ENCODE data around the gene WDR59. TPM values are rescaled to one million over a fixed set of nuclear protein-coding genes. Genes with fewer than 3 reads are reported as not detected.

WDR59 gene
- polyA plus RNA-seq, 1 of the 3 experiments (the other 2 are of a cell fraction): 48.2 TPM

DNA sequence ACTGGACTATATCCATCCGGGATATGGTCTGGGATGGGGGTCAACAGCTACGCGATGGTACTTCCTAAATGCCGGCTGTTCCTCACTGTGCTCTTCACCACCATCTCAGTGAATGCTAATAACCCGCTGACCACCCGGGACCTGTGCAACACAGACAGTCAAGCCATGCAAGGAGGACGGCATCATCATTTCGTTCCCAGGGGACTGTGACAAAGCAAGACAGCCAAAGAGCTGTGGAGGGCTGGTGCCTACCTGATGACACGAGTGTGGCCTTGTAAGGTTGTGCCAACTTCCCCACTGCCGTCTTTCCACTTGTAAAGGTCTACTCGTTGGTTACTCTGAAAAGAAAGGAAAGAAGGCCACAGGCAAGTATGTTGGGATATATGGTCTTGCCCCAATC, 33.7 kb downstream of the WDR59 start:
- H3K36me3 ChIP-seq (replicated peaks in 1 of 2; ENCODE audit: control insufficient read depth in 1 of 2, insufficient read depth in 2 of 2, low read length in 1 of 2): peaks cover 42 to 60% of the 10 kb centered on the region in 2 experiments
- H3K27me3 ChIP-seq (ENCODE audit: insufficient read depth): no peaks in the 10 kb centered on the region
- no peaks in the 10 kb centered on the region for H3K9me3 ChIP-seq
- H3K79me2 ChIP-seq (ENCODE audit: insufficient read depth): no peaks in the 10 kb centered on the region
- no peak overlapping the region for H3K4me2 ChIP-seq
- no peak for DNase-seq
- no peaks in the 10 kb centered on the region for H3F3A ChIP-seq (replicated peaks; ENCODE audit: insufficient read depth)
- ChIA-PET CTCF (interaction anchor here (1.3 kb wide), 1 partner anchor 160 kb away, joined by 3 read pairs; no protein-coding TSS in a partner anchor), POLR2A (no interaction called here)
- H2AFZ ChIP-seq (ENCODE audit: low read depth): no peak overlapping the region
- no peak overlapping the region for H3K27ac ChIP-seq (ENCODE audit: low read depth in 2 of 2, low read length in 1 of 2)
- H3K4me3 ChIP-seq (ENCODE audit: low read depth in 2 of 2, low read length in 1 of 2): no peak overlapping the region
- no peaks in the 10 kb centered on the region for H3K9me2 ChIP-seq
- H3K9ac ChIP-seq: no peak overlapping the region
- TF ChIP-seq NFIC (IDR thresholded peaks at IDR 0.05; ENCODE audit: borderline replicate concordance): no peak
- no peaks in the 10 kb centered on the region for H4K20me1 ChIP-seq (ENCODE audit: insufficient read depth)
- 97% methylated on average over 11 of the region's 11 CpGs for WGBS (ENCODE audit: low lambda C conversion rate)
- no peaks in the 10 kb centered on the region for H3K4me1 ChIP-seq (ENCODE audit: control insufficient read depth in 1 of 2, insufficient read depth in 2 of 2, low read depth in 1 of 2, low read length in 1 of 2)

- no peak for TF ChIP-seq RXRA (IDR thresholded peaks at IDR 0.05; ENCODE audit: borderline replicate concordance, low read depth)
- H3K9me3 ChIP-seq: no peaks in the 10 kb centered on the region
- no peaks in the 10 kb centered on the region for H3K79me2 ChIP-seq (ENCODE audit: insufficient read depth)
- H3K9ac ChIP-seq: no peak overlapping the region
- no peaks in the 10 kb centered on the region for H3F3A ChIP-seq (replicated peaks; ENCODE audit: insufficient read depth)
- no peaks in the 10 kb centered on the region for H3K4me1 ChIP-seq (ENCODE audit: control insufficient read depth in 1 of 2, insufficient read depth in 2 of 2, low read depth in 1 of 2, low read length in 1 of 2)
- H3K27me3 ChIP-seq (ENCODE audit: insufficient read depth): no peaks in the 10 kb centered on the region
- H3K27ac ChIP-seq (ENCODE audit: low read depth in 2 of 2, low read length in 1 of 2): no peak overlapping the region
- no peak for DNase-seq
- peaks cover 35 to 56% of the 10 kb centered on the region in 2 experiments for H3K36me3 ChIP-seq (replicated peaks in 1 of 2; ENCODE audit: control insufficient read depth in 1 of 2, insufficient read depth in 2 of 2, low read length in 1 of 2)
- H3K9me2 ChIP-seq: no peaks in the 10 kb centered on the region
- ChIA-PET CTCF (interaction anchor here (1.3 kb wide), 1 partner anchor 161 kb away, joined by 3 read pairs; no protein-coding TSS in a partner anchor), POLR2A (no interaction called here)
- no peak overlapping the region for H3K4me2 ChIP-seq
- no peak overlapping the region for H3K4me3 ChIP-seq (ENCODE audit: low read depth in 2 of 2, low read length in 1 of 2)
- H4K20me1 ChIP-seq (ENCODE audit: insufficient read depth): no peaks in the 10 kb centered on the region
- WGBS (ENCODE audit: low lambda C conversion rate): 95% methylated on average over 6 of the region's 7 CpGs
- H2AFZ ChIP-seq (ENCODE audit: low read depth): no peak overlapping the region
Observed at GRCh38 chr16:74950511-74950910, 34.4 kb downstream of the WDR59 start.

DNA sequence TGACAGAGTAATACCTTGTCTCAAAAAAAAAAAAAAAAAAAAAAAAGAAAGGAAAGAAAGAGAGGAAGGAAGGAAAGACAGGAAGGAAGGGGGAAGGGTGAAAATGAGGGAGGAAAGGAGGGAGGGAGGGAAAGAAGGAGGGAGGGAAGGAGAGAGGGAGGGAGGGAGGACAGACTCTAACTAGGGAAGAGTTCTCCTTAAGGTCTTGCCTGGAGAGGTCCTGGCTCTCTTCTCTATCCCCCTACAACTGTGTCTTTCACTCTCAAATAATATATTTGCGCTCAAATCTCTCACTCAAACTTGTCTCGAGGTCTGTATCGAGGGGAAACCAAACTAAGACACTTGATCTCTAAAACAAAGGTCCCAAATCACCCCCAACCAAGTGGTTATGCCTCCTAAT, 35.6 kb downstream of the WDR59 start:
- no peaks in the 10 kb centered on the region for H3K9me3 ChIP-seq
- TF ChIP-seq, protein P1, sequence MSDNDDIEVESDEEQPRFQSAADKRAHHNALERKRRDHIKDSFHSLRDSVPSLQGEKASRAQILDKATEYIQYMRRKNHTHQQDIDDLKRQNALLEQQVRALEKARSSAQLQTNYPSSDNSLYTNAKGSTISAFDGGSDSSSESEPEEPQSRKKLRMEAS (IDR thresholded peaks at IDR 0.05; ENCODE audit: low read depth): no peak
- TF ChIP-seq TAF1 (IDR thresholded peaks at IDR 0.05; ENCODE audit: borderline replicate concordance, low read depth, low read length) (no peak), CHD2 (IDR thresholded peaks at IDR 0.05; ENCODE audit: low read length, partially characterized antibody) (no peak), RCOR1 (IDR thresholded peaks at IDR 0.05; ENCODE audit: low read length) (no peak), TCF12 (IDR thresholded peaks at IDR 0.05) (no peak), ZBTB33 (IDR thresholded peaks at IDR 0.05; ENCODE audit: borderline replicate concordance, low read depth) (no peak), RXRA (IDR thresholded peaks at IDR 0.05; ENCODE audit: borderline replicate concordance, low read depth) (no peak), SIN3A (IDR thresholded peaks at IDR 0.05; ENCODE audit: borderline replicate concordance, low read depth, low read length) (no peak), FOSL2 (IDR thresholded peaks at IDR 0.05; ENCODE audit: borderline replicate concordance, low read depth) (no peak), RAD21 (IDR thresholded peaks at IDR 0.05; ENCODE audit: low read length) (no peak), FOXJ3 (CRISPR knock-in tag; IDR thresholded peaks at IDR 0.05) (no peak), NRF1 (IDR thresholded peaks at IDR 0.05; ENCODE audit: low read depth, low read length) (no peak), ELF1 (IDR thresholded peaks at IDR 0.05) (no peak), RFX5 (IDR thresholded peaks at IDR 0.05; ENCODE audit: low read length) (no peak), MEF2A (IDR thresholded peaks at IDR 0.05; ENCODE audit: borderline replicate concordance, low read depth) (no peak)
- TF ChIP-seq, protein P2, sequence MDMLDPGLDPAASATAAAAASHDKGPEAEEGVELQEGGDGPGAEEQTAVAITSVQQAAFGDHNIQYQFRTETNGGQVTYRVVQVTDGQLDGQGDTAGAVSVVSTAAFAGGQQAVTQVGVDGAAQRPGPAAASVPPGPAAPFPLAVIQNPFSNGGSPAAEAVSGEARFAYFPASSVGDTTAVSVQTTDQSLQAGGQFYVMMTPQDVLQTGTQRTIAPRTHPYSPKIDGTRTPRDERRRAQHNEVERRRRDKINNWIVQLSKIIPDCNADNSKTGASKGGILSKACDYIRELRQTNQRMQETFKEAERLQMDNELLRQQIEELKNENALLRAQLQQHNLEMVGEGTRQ (IDR thresholded peaks at IDR 0.05; ENCODE audit: borderline replicate concordance, low read depth, low read length): no peak
- TF ChIP-seq, protein P3, sequence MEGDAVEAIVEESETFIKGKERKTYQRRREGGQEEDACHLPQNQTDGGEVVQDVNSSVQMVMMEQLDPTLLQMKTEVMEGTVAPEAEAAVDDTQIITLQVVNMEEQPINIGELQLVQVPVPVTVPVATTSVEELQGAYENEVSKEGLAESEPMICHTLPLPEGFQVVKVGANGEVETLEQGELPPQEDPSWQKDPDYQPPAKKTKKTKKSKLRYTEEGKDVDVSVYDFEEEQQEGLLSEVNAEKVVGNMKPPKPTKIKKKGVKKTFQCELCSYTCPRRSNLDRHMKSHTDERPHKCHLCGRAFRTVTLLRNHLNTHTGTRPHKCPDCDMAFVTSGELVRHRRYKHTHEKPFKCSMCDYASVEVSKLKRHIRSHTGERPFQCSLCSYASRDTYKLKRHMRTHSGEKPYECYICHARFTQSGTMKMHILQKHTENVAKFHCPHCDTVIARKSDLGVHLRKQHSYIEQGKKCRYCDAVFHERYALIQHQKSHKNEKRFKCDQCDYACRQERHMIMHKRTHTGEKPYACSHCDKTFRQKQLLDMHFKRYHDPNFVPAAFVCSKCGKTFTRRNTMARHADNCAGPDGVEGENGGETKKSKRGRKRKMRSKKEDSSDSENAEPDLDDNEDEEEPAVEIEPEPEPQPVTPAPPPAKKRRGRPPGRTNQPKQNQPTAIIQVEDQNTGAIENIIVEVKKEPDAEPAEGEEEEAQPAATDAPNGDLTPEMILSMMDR (IDR thresholded peaks at IDR 0.05): no peak

More for the DNA sequence above, 35.6 kb downstream of the WDR59 start:
- Histone ChIP-seq H3K36me3 (replicated peaks in 1 of 2; ENCODE audit: control insufficient read depth in 1 of 2, insufficient read depth in 2 of 2, low read length in 1 of 2) (peaks cover 27 to 50% of the 10 kb centered on the region in 2 experiments), H3K27ac (ENCODE audit: low read depth in 2 of 2, low read length in 1 of 2) (no peak overlapping the region), H4K20me1 (ENCODE audit: insufficient read depth) (no peaks in the 10 kb centered on the region), H3K4me1 (ENCODE audit: control insufficient read depth in 1 of 2, insufficient read depth in 2 of 2, low read depth in 1 of 2, low read length in 1 of 2) (no peaks in the 10 kb centered on the region), H3K9me2 (no peaks in the 10 kb centered on the region), H3F3A (replicated peaks; ENCODE audit: insufficient read depth) (no peaks in the 10 kb centered on the region), H3K4me2 (no peak overlapping the region), H3K4me3 (ENCODE audit: low read depth in 2 of 2, low read length in 1 of 2) (no peak overlapping the region), H3K79me2 (ENCODE audit: insufficient read depth) (no peaks in the 10 kb centered on the region), H3K9ac (no peak overlapping the region), H2AFZ (ENCODE audit: low read depth) (no peak overlapping the region), H3K27me3 (ENCODE audit: insufficient read depth) (no peaks in the 10 kb centered on the region)
- no peak for DNase-seq
- CTCF ChIA-PET: interaction anchor here (0.6 kb wide), 1 partner anchor 361 kb away, joined by 4 read pairs; no protein-coding TSS in a partner anchor
- POLR2A ChIA-PET: no interaction called here
- whole genome bisulfite sequencing (ENCODE audit: low lambda C conversion rate): 72% methylated on average over 3 of the region's 3 CpGs
